Measurements from ENCODE around the gene CEP112.

Gene CEP112

DNA sequence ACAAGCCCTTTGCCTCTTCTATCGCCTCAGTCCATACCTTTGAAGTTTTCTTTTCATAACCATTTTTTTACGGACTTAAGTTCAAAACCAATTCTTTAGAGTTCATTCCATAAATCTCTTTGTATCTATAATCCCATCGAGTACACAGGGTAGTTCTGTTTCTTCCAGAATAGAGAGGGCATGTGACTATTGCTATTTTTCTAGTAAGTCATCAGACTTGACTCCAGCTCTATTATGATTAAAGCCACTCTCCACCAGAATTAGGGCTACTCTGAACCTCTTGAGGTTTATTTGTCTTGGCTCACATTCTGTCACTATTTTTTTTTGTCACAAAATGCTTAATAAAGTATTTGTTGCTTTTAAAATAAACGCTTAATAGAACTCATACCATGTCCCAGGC, 438.6 kb downstream of the CEP112 start:
- Histone ChIP-seq H3K36me3 (ENCODE audit: control insufficient read depth, insufficient read depth, low read length) (no peaks in the 10 kb centered on the region), H3K27me3 (ENCODE audit: control insufficient read depth, insufficient read depth, low read length) (no peaks in the 10 kb centered on the region), H3K9me3 (ENCODE audit: control insufficient read depth, insufficient read depth, low read length) (no peaks in the 10 kb centered on the region), H3K4me3 (ENCODE audit: low read length) (no peak overlapping the region), H3K4me1 (ENCODE audit: control insufficient read depth, insufficient read depth, low read length) (no peaks in the 10 kb centered on the region), H3K27ac (ENCODE audit: low read length) (no peak overlapping the region)
- WGBS (ENCODE audit: insufficient coverage, insufficient read length) = no CpG with 5 or more reads among the region's 4 CpGs
- DNase-seq (ENCODE audit: low read depth, low spot score) = no peak

DNA sequence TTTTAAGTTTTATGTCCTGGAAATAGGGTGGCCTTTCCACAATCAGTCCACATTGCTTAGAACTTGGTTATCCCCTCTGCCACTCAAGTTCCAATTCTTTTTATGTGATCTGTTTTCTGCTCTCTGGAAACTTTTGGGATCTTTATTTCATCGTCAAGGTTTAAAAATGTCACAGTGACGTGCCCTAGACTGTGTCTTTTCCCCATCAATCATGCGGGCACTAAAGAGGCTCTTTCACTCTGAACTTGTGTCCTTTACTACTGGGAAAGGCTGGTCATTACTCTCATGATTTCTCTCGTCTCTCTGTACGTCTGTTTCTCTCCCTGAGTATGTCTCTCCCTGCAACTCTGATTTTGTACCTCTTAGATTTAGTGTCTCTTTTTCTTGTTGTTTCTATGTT, 440.7 kb downstream of the CEP112 start:
- no CpG with 5 or more reads among the region's 5 CpGs for WGBS (ENCODE audit: insufficient coverage, insufficient read length)
- Histone ChIP-seq H3K27ac (ENCODE audit: low read length) (no peak overlapping the region), H3K4me3 (ENCODE audit: low read length) (no peak overlapping the region), H3K4me1 (ENCODE audit: control insufficient read depth, insufficient read depth, low read length) (no peaks in the 10 kb centered on the region), H3K27me3 (ENCODE audit: control insufficient read depth, insufficient read depth, low read length) (no peaks in the 10 kb centered on the region), H3K36me3 (ENCODE audit: control insufficient read depth, insufficient read depth, low read length) (no peaks in the 10 kb centered on the region), H3K9me3 (ENCODE audit: control insufficient read depth, insufficient read depth, low read length) (no peaks in the 10 kb centered on the region)
- no peak for DNase-seq (ENCODE audit: low read depth, low spot score)

DNA sequence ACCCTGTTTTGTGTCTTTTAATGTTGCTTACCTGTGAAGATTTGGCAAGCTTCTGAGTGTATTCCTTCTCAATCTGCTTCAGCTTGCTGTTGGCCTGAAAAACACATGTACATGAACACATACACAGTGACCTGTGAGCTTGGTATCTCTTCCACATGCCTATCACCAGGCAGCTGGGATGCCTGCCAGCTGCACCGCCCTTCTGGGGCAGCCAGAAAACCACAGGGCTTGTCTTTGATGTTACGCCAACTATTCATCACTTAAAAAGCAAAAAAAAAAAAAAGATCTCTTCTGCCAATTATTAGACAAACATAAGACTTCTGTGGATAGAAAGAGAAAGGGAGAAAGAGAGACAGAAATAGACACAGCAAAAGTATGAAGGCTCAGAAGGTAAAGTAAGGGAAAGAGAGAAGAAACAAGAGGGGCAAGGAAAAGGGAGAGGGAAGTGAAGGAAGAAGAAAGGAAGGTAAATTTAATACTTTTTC, 441.3 kb downstream of the CEP112 start:
- H3K4me3 ChIP-seq (ENCODE audit: low read length) = no peak overlapping the region
- WGBS (ENCODE audit: insufficient coverage, insufficient read length) = no CpG with 5 or more reads among the region's 2 CpGs
- DNase-seq (ENCODE audit: low read depth, low spot score) = no peak
- no peaks in the 10 kb centered on the region for H3K36me3 ChIP-seq (ENCODE audit: control insufficient read depth, insufficient read depth, low read length)
- no peaks in the 10 kb centered on the region for H3K4me1 ChIP-seq (ENCODE audit: control insufficient read depth, insufficient read depth, low read length)
- no peaks in the 10 kb centered on the region for H3K9me3 ChIP-seq (ENCODE audit: control insufficient read depth, insufficient read depth, low read length)
- no peak overlapping the region for H3K27ac ChIP-seq (ENCODE audit: low read length)
- H3K27me3 ChIP-seq (ENCODE audit: control insufficient read depth, insufficient read depth, low read length) = no peaks in the 10 kb centered on the region

DNA sequence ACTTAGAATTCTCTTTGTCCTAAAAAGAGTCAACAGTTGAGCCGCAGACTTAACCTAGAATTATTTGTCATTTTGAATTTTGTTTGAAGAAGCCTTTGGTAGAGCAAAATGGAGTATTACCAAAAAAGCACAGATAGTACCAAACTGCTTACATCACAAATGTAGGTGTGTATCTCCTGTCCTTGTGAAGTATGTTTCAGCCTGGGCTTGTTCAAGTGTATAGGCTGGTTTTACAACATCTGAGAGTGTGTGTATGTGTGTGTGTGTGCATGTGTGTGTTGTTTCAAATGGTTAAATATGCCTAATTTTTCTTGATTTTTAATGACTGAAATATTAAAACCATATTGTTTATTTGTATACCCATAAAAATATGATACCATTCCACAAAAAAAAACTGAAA, 441.8 kb downstream of the CEP112 start:
- no CpG with 5 or more reads among the region's 1 CpG for WGBS (ENCODE audit: insufficient coverage, insufficient read length)
- Histone ChIP-seq H3K27ac (ENCODE audit: low read length) (no peak overlapping the region), H3K36me3 (ENCODE audit: control insufficient read depth, insufficient read depth, low read length) (no peaks in the 10 kb centered on the region), H3K4me3 (ENCODE audit: low read length) (no peak overlapping the region), H3K27me3 (ENCODE audit: control insufficient read depth, insufficient read depth, low read length) (no peaks in the 10 kb centered on the region), H3K4me1 (ENCODE audit: control insufficient read depth, insufficient read depth, low read length) (no peaks in the 10 kb centered on the region), H3K9me3 (ENCODE audit: control insufficient read depth, insufficient read depth, low read length) (no peaks in the 10 kb centered on the region)
- DNase-seq (ENCODE audit: low read depth, low spot score) = no peak

DNA sequence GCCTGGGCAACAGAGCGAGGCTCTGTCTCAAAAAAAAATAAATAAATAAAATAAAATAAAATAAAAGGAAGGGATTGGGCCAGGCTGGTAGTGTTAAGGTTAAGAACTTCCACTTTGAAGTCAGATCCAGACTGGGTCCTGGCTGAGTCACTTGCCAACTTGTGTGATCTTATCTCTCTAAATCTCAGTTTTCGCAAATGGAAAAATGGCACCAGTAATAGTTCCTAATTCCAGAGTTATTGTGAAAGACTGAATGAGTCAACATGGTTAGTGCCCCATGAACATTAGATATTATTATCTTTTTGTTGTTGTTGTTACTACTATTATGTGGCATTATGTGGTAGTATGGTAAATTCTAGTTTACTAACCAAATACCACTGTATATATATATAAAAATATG, 442.5 kb downstream of the CEP112 start:
- H3K9me3 ChIP-seq (ENCODE audit: control insufficient read depth, insufficient read depth, low read length) = no peaks in the 10 kb centered on the region
- no peak overlapping the region for H3K4me3 ChIP-seq (ENCODE audit: low read length)
- no CpG with 5 or more reads among the region's 2 CpGs for WGBS (ENCODE audit: insufficient coverage, insufficient read length)
- no peaks in the 10 kb centered on the region for H3K36me3 ChIP-seq (ENCODE audit: control insufficient read depth, insufficient read depth, low read length)
- no peaks in the 10 kb centered on the region for H3K4me1 ChIP-seq (ENCODE audit: control insufficient read depth, insufficient read depth, low read length)
- no peaks in the 10 kb centered on the region for H3K27me3 ChIP-seq (ENCODE audit: control insufficient read depth, insufficient read depth, low read length)
- H3K27ac ChIP-seq (ENCODE audit: low read length) = no peak overlapping the region
- DNase-seq (ENCODE audit: low read depth, low spot score) = no peak

DNA sequence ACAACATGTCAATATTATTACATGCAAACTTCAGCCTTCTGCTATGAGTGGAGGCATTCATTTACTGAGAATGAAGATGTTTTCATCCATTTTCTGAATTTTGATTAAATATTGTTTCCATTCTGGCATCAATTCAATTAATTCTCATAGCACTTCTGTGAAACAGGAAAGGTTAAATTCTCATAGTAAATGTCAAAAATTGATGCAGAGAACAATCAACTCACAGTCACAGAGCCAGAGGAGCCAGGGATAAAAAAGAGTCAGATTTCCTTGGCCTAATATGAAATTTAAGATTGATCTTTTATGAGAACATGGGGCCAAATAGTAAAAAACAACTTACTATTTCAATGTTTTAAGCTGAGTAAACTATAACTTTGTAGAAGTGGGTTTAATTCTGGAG, 446.7 kb downstream of the CEP112 start:
- H3K27me3 ChIP-seq (ENCODE audit: control insufficient read depth, insufficient read depth, low read length) = no peaks in the 10 kb centered on the region
- no peak overlapping the region for H3K27ac ChIP-seq (ENCODE audit: low read length)
- DNase-seq (ENCODE audit: low read depth, low spot score) = no peak
- H3K4me1 ChIP-seq (ENCODE audit: control insufficient read depth, insufficient read depth, low read length) = no peaks in the 10 kb centered on the region
- no peaks in the 10 kb centered on the region for H3K9me3 ChIP-seq (ENCODE audit: control insufficient read depth, insufficient read depth, low read length)
- H3K4me3 ChIP-seq (ENCODE audit: low read length) = no peak overlapping the region
- no peaks in the 10 kb centered on the region for H3K36me3 ChIP-seq (ENCODE audit: control insufficient read depth, insufficient read depth, low read length)

DNA sequence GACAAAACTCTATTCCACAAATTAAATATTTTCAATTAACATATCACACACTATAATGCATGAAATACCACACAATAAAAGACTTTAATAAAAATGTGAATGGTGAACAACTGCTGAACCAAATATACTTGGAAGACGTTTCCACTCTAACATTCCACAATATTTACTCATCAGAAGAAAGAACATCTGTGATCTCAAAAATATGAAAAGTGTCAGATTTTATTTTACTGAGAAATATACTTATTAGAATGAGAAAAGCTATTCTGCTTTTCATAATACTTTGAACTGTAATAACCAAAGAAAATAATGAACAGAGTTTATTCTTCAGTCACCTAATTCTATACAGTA, 448.7 kb downstream of the CEP112 start:
- Histone ChIP-seq H3K36me3 (ENCODE audit: control insufficient read depth, insufficient read depth, low read length) (no peaks in the 10 kb centered on the region), H3K9me3 (ENCODE audit: control insufficient read depth, insufficient read depth, low read length) (no peaks in the 10 kb centered on the region), H3K4me3 (ENCODE audit: low read length) (no peak overlapping the region), H3K27me3 (ENCODE audit: control insufficient read depth, insufficient read depth, low read length) (no peaks in the 10 kb centered on the region), H3K4me1 (ENCODE audit: control insufficient read depth, insufficient read depth, low read length) (no peaks in the 10 kb centered on the region), H3K27ac (ENCODE audit: low read length) (no peak overlapping the region)
- DNase-seq (ENCODE audit: low read depth, low spot score) = no peak
- WGBS (ENCODE audit: insufficient coverage, insufficient read length) = no CpG with 5 or more reads among the region's 1 CpG

DNA sequence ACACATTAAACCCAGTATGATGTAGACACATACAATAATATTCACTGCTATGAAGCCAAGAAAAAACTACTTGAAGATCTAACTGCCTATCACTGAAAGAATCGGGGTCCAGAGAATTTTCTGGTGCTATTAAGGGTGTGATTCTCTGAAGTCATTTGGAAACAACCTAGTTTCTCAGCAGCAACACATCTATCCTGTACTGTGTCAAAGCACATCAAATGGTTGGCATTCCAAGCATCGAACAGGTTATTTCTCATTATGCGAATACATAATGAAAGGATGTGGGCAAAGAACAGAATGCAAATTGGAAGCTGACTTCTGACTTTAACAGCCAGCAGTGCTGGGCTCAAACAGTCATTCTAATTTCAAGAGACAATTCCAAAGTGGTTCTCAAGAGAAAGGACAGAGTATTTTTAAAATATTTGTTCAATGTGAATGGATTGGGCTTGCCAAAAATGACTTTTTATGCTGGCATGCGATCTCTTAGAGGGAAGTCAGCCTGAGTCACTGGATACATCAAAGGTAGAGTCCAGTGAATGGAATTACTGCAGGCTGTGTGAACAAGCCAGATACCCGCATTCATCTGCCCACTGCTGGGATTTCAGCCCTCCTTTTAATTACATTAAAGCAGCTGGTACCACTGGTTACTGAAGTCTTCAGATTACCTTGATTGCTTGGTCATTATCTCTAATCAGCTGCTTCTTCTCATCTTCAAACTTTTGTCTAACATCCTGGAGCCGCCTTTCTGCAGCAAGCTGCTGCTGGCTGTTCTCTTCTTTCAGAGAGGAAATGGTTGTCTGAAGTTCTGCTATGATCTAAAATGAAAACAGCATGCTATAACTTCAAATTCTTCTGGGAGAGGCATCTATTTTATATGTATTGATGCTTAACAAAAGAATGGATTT, 449.3 kb downstream of the CEP112 start:
- no peaks in the 10 kb centered on the region for H3K36me3 ChIP-seq (ENCODE audit: control insufficient read depth, insufficient read depth, low read length)
- WGBS (ENCODE audit: insufficient coverage, insufficient read length) = no CpG with 5 or more reads among the region's 6 CpGs
- H3K4me3 ChIP-seq (ENCODE audit: low read length) = no peak overlapping the region
- DNase-seq (ENCODE audit: low read depth, low spot score) = no peak
- H3K27me3 ChIP-seq (ENCODE audit: control insufficient read depth, insufficient read depth, low read length) = no peaks in the 10 kb centered on the region
- H3K4me1 ChIP-seq (ENCODE audit: control insufficient read depth, insufficient read depth, low read length) = no peaks in the 10 kb centered on the region
- H3K27ac ChIP-seq (ENCODE audit: low read length) = no peak overlapping the region
- H3K9me3 ChIP-seq (ENCODE audit: control insufficient read depth, insufficient read depth, low read length) = no peaks in the 10 kb centered on the region

DNA sequence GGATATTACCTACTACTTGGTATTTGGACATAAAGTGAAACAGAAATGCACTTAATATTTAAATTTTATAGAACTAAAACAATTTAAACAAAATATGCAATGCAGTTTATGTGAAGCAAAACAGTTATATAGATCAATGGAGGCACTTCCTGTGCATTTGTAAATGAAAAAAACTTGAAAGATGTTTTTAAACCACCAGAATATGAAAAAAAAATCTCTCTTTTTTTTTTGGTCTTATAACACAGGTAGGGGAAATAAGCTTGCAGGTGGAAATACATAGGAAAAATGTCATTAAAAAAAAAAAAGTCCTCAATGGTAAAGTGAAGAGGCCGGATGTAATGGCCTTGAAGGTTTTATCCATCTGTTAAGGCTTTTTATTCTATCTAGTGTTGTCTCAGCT, 450.2 kb downstream of the CEP112 start:
- WGBS (ENCODE audit: insufficient coverage, insufficient read length) = no CpG with 5 or more reads among the region's 1 CpG
- Histone ChIP-seq H3K36me3 (ENCODE audit: control insufficient read depth, insufficient read depth, low read length) (no peaks in the 10 kb centered on the region), H3K4me1 (ENCODE audit: control insufficient read depth, insufficient read depth, low read length) (no peaks in the 10 kb centered on the region), H3K27ac (ENCODE audit: low read length) (no peak overlapping the region), H3K4me3 (ENCODE audit: low read length) (no peak overlapping the region), H3K27me3 (ENCODE audit: control insufficient read depth, insufficient read depth, low read length) (no peaks in the 10 kb centered on the region), H3K9me3 (ENCODE audit: control insufficient read depth, insufficient read depth, low read length) (no peaks in the 10 kb centered on the region)
- no peak for DNase-seq (ENCODE audit: low read depth, low spot score)

DNA sequence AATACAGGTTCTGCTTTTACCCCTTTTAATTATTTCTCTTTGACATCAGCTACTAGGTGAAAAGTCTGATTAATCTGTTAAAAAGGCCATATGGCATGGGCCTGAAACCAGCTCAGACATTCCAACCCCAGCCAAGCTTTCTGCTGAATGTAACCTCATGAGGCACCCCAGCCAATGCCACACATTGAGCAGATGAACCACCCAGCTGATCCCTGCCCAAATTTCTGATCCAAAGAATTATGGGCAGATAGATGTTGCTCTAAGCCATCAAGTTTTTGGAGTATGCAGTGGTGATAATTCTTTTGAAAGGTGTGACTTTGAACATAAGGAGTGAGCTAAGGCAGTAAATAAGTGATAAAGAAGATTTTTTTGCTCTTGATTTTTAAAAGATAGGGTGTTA, 452.9 kb downstream of the CEP112 start:
- no peak for DNase-seq (ENCODE audit: low read depth, low spot score)
- no peaks in the 10 kb centered on the region for H3K9me3 ChIP-seq (ENCODE audit: control insufficient read depth, insufficient read depth, low read length)
- H3K27me3 ChIP-seq (ENCODE audit: control insufficient read depth, insufficient read depth, low read length) = no peaks in the 10 kb centered on the region
- no peaks in the 10 kb centered on the region for H3K4me1 ChIP-seq (ENCODE audit: control insufficient read depth, insufficient read depth, low read length)
- no peaks in the 10 kb centered on the region for H3K36me3 ChIP-seq (ENCODE audit: control insufficient read depth, insufficient read depth, low read length)
- no peak overlapping the region for H3K4me3 ChIP-seq (ENCODE audit: low read length)
- H3K27ac ChIP-seq (ENCODE audit: low read length) = no peak overlapping the region

DNA sequence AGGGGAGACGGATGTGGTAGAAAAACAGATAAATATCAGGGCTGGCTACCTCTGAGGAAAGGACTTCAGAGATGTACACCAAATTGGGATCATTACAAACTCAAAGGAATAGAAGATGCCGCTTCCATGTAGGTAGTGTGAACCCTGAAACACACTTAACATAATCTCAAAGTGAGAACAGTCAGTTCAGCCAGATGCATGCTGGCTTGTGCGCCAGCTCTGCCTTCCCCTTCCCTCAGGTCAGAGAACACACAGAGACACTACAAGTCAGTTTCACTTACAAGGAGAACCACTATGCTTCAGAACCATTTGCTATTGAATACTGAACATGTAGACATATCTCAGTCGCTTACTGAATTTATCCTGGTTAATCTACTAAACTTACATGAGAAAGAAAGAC, 454.5 kb downstream of the CEP112 start:
- Histone ChIP-seq H3K4me3 (ENCODE audit: low read length) (no peak overlapping the region), H3K27ac (ENCODE audit: low read length) (no peak overlapping the region), H3K9me3 (ENCODE audit: control insufficient read depth, insufficient read depth, low read length) (no peaks in the 10 kb centered on the region), H3K36me3 (ENCODE audit: control insufficient read depth, insufficient read depth, low read length) (no peaks in the 10 kb centered on the region), H3K27me3 (ENCODE audit: control insufficient read depth, insufficient read depth, low read length) (no peaks in the 10 kb centered on the region), H3K4me1 (ENCODE audit: control insufficient read depth, insufficient read depth, low read length) (no peaks in the 10 kb centered on the region)
- DNase-seq (ENCODE audit: low read depth, low spot score) = no peak
- WGBS (ENCODE audit: insufficient coverage, insufficient read length) = no CpG with 5 or more reads among the region's 4 CpGs
